ENCODE data around the gene INPP5J.

INPP5J gene

GRCh38 chr22:31184015-31184414 is 61.2 kb downstream of the INPP5J start:
- Histone ChIP-seq H3K27ac (no peak overlapping the region), H3K4me1 (ENCODE audit: control insufficient read depth in 1 of 2, insufficient read depth in 1 of 2, low read depth in 1 of 2, low read length in 1 of 2) (no peaks in the 10 kb centered on the region), H3K27me3 (no peaks in the 10 kb centered on the region), H3K9me3 (no peaks in the 10 kb centered on the region), H3K4me3 (ENCODE audit: low read depth in 1 of 2, low read length in 1 of 2) (no peak overlapping the region), H3K36me3 (peaks cover 24% of the 10 kb centered on the region)
- no peak for TF ChIP-seq CTCF (IDR thresholded peaks at IDR 0.05)

Data from neutrophil (primary cell).